ENCODE results near the gene ALCAM.

Gene ALCAM

DNA sequence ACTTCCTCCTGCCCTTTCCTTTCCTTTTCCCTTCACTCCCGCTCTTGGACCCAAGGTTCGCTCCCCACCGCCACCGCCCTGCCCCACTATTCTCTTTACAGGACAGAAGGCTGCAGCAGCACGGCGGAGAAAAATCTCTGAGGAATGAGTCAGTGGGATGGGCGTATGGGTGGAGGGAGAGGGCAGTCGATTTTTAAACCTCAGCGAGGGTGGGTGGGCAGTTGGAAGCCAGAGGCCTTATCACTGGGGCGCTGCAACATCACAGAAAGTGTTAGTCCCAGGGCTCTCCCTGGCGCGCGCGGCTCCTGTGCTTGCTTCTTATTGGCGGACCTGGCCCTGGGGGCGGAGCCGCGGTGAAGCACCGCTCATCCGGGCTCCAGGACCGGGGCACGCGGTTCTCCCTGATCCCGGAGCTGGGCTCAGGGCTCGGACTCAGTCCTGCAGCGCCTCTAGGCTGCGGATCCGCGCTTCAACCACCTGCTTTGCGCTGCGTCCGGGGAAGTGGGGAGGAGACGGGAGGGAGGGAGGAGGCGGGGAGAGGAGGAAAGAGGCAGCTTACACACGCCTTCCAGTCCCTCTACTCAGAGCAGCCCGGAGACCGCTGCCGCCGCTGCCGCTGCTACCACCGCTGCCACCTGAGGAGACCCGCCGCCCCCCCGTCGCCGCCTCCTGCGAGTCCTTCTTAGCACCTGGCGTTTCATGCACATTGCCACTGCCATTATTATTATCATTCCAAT lies at the start of gene ALCAM:
Gene ALCAM, plus strand, starts transcription at position 584 of the 737 bp plus-strand sequence.
- peak; percentile 93 for DNase-seq

- DNase-seq, result no peak
These were observed 48.9 kb upstream of the ALCAM start for GRCh38 chr3:105317841-105318240.

DNA sequence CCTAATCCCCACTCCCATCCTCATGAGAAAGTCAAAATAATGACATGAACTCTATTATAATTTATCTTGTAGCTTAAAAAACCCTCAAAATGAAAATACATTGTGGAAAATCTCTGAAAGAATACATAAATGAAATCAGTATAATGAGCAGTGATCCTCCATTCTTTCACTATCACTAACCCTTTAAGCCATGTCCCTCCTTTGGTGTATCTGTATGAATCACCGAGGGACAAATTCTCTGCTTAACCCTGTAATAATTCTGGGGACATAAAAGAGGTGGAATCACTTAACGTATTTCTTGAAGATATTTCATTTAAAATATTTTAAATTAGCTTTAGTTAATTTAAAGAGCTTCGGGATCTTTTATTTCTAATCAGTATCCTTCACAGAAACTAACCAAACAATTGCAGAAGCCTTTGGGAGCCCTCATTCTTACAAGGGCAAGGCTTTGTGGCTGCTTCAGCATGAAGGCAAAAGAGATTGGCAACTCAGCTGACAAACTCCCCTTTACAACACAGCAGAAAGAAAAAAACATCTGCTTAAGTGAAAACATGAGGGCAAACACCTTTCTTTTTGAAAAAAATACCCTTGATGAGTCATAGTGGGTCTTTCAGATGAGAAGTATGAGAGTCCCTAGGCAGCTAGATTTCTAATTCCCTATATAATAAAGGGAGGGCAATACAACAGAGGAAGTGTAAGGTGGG lies 44.0 kb upstream of the ALCAM start:
- DNase-seq, result no peak

GRCh38 chr3:105323274-105323599 lies 43.5 kb upstream of the ALCAM start:
- DNase-seq, result no peak

DNA sequence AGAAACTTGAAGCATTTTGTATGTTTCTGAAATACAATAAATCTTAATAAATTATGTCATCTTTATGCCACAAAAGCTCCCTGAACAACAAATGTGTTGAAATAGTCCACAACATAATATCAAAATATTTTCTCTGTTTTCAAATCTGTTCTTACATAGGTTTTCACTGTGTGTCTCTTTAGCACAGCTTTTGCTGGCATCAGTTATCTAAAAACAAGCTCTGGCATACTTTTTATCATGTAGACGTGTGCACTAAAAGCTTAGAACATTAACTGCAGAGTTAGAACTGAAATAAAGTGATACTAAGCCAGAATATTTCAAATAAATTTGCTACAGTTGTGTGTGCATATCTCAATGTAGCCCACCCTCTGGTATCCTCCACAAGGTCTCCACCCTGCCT lies 41.8 kb upstream of the ALCAM start:
- DNase-seq, result no peak

GRCh38 chr3:105327662-105328337 lies 38.9 kb upstream of the ALCAM start:
- DNase-seq, result no peak

- no peak for DNase-seq
These were observed 38.4 kb upstream of the ALCAM start for GRCh38 chr3:105328338-105328730.

GRCh38 chr3:105332961-105333360 lies 33.7 kb upstream of the ALCAM start:
- DNase-seq, result no peak

DNA sequence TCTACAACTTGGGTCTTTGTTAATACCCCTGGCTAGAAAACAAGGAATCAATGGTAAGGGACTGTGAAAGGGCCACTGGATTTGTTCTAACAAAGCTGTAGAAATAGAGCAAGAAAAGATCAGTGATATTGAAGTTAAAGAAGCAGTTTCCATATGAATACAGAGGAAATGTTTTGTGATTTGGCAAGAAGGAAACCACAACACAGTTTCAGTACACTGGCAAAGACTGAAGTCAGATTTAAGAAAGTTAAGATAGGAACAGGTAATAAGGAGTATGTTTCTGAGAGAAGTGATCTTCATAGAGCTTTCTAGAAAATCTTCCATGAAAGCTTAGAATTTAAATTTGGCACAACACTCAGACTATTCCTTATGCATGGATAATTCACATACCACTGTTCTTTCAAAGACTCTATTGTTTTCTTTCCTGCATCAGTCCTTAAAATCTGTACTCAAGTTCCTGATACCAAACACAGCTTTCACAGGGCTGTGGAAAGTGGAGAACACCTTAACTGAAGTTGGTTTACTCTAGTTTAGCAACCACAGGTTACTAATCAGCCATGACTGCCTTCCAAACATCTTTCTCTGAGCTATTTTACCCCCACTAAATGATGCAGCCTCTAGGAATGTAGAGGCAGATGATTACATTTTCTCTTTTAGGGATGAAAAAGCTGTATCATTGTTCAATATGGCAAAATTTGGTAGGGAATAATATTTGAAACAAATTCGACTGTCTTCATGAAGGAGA lies 32.4 kb upstream of the ALCAM start:
- no peak for DNase-seq

DNA sequence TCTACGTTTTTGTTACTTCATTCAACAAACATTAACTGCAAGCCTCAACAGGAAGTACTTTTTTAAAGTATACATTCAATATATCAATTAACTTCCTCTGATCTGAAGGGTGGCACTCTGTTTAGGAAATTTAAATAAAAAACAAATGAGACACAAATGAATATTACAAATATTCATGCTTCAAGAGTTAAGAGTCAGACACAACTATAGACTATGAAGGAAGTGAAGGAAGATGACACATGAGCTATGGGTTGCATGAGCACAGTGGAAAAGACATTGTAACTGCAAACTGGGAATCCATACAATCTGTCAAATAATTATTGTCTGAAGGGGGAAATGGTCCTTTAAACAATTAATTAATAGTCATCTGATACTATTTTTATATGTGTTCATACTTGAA lies 26.8 kb upstream of the ALCAM start:
- DNase-seq, result no peak

GRCh38 chr3:105343991-105344390 lies 22.7 kb upstream of the ALCAM start:
- DNase-seq, result no peak

DNA sequence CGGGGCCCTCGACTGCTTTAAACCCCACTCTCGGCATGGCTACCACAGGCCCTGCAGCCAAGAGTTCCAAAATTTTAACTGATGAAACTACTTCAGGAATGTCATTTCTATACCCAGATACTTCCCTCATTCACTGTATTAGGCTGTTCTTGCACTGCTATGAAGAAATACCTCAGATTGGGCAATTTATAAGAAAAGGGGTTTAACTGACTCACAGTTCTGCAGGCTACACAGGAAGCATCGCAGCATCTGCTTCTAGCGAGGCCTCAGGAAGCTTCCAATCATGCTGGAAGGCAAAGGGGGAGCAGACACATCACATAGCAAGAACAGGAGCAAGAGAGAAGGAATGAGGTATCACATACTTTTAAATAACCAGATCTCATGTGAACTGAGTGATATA lies 21.6 kb upstream of the ALCAM start:
- DNase-seq, result no peak

- no peak for DNase-seq
These were observed 18.9 kb upstream of the ALCAM start for GRCh38 chr3:105347625-105348302.

GRCh38 chr3:105348307-105348706 lies 18.4 kb upstream of the ALCAM start:
- DNase-seq, result no peak

DNA sequence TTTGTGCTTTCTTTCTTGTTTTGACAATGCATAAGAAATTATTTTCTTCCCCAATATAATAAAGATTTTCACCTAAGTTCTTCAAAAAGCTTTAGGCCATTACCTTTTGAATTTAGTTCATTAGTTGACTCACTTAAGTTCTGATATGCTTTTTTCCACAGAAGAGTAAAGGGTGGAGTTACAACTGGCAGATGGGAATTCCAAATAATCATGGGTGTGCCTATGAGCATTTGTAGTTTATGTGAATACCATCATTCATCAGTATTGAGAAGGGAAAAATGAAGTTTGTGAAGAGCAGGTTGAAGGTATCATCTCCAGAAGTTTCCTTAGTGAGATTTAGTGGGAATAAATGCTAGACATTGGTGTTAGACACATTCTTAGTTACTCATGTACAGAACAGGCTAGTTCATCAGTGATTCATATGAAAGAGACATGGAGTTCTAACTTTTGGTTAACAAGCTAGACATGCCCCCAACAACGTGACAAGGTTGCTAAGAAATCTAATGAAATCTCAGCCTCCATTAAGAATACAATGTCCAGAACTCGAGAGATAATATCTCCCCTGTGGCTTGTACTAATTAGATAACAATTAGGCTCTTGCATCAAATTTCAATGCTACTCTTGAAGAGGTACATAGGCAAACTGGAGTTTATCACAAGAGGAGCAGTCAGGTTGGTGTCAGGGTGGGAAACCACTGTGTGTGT lies 16.9 kb upstream of the ALCAM start:
- DNase-seq, result no peak

GRCh38 chr3:105351821-105352220 lies 14.9 kb upstream of the ALCAM start:
- DNase-seq, result no peak

- DNase-seq, result no peak
These were observed 13.7 kb upstream of the ALCAM start for GRCh38 chr3:105352976-105353375.

DNA sequence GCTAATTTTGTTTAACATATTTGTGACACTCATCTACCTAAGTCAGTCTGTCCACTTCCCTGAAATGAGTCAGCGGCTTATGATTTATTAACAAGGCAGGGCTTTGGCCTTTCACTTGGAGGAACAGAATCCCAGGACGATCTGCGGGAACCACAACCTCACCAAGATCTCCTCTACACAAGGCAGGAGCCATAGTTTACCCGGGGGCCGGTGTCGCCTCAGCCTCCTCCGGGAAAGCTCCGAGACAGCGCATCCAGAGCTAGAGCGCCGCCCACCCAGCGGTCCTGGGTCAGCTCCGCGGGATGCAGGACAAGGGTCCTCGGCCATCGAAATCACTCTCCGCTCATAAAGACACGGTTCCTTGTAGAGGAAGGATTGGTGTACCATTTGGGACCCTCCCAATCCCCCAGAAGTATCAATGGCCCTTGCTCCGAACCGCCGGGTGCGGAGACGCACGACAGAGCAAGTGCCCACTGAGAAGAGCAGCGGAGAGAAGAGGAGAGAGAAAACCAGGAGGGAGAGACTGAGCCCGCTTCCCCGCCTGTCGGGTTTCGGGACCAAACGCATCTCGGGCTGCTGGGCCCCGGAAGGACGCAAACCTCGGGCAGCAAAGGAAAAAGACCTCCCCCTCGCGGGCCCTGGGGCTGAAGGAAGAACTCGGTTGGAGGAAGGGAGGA lies 13.1 kb upstream of the ALCAM start:
- DNase-seq, result peak; percentile 80

DNA sequence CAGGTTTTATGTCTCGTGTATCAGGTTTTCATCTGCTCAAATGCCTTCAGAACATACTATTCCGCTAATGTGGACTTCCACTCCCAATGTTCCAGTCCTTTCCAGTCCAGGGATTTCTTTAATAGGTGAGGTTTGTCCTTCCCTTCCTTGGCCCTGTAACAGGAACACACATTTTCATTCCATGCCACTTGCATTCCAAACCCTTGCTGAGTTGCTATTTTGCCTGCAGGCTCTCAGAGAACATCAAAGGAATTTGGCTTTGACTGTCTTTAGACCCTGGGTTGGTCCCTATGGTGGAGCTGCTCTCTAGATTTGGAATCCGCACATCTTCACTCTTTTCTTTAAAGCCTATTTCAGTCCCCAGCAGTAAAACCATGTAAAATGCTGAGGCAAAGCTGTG lies 12.3 kb upstream of the ALCAM start:
- DNase-seq, result no peak

- no peak for DNase-seq
These were observed 11.2 kb upstream of the ALCAM start for GRCh38 chr3:105355408-105356061.

DNA sequence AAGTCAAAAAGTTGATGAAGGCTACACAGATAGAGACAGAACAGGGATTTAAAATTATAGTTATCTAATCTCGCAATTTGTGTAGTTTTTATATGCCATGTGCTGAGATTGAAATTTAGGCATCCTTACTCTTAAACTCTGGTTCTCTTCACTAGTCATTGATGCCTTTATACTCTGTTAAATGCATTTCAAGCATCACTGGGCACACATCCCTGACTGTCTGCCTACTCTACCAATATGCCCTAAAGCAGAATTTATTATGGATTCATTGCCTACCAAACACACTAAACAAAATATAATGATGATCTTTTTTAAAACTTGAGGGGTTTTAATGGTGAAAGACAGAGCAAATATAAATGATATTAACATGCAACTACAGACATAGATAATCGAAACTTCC lies 10.3 kb upstream of the ALCAM start:
- no peak for DNase-seq

Data from retina (tissue), 1 donor.